Thoracic aorta (tissue), 2 donors: Measurements from ENCODE around the gene APBB3. TPM values are rescaled to one million over a fixed set of nuclear protein-coding genes. Genes with fewer than 3 reads are reported as not detected.

Source experiments
- ATAC-seq: fragments of 150-250 bp; one replicate; pipeline ENCODE4 v1.8.0; 2017; ENCODE audit warnings: low read depth; ENCODE audit not compliant: insufficient number of reproducible peaks, low FRiP score
- DNase-seq: peaks from one replicate; pipeline ENCODE4 v3.0.0-alpha.2; 2020; ENCODE audit warnings: low spot score
- H3K27ac ChIP-seq, 2 donors: fragments of 200-600 bp; sonication (generic); 1 replicate in 1 of 2; 2 replicates in 1 of 2; pipeline ENCODE4 v1.5.1; 2016; ENCODE audit warnings: mild to moderate bottlenecking in 2 of 2, moderate library complexity in 2 of 2
- H3K27me3 ChIP-seq: fragments of 200-600 bp; sonication (generic); replicated peaks from 2 replicates; pipeline ENCODE4 v1.6.0; 2016; ENCODE audit warnings: mild to moderate bottlenecking; ENCODE audit not compliant: insufficient read depth
- H3K36me3 ChIP-seq: fragments of 200-600 bp; sonication (generic); one replicate; pipeline ENCODE4 v1.5.1; 2016
- H3K4me1 ChIP-seq, 2 donors: fragments of 200-600 bp; sonication (generic); 1 replicate in 1 of 2; 2 replicates in 1 of 2; pipeline versions ENCODE4 v1.5.1 to v1.6.0; 2016; ENCODE audit warnings: low read depth in 2 of 2, mild to moderate bottlenecking in 1 of 2; ENCODE audit not compliant: control insufficient read depth in 1 of 2
- H3K4me3 ChIP-seq: fragments of 200-600 bp; sonication (generic); 2 replicates; pipeline ENCODE4 v1.5.1; 2016; ENCODE audit warnings: mild to moderate bottlenecking
- H3K9me3 ChIP-seq: fragments of 200-600 bp; sonication (generic); 2 replicates; pipeline ENCODE4 v1.5.1; 2016
- CTCF ChIP-seq: fragments of 200-600 bp; sonication (generic); IDR thresholded peaks from one replicate; pipeline ENCODE4 v1.5.1; 2019; ENCODE audit warnings: antibody characterized with exemption
- total RNA-seq, 2 donors: library from RNA; depleted of rRNA; stranded (reverse); fragments of >200 nt; gene quantifications; one replicate each; pipeline versions ENCODE4 v1.1.0 to v1.2.3, GENCODE V29; 2016

The APBB3 gene
- total RNA-seq, 2 donors from 2014 or later: 31.3 to 34.9 TPM

- H3K4me1 ChIP-seq: peaks cover 13 to 73% of the 10 kb centered on the region in 2 donors
- H3K27me3 ChIP-seq: no peaks in the 10 kb centered on the region
- H3K9me3 ChIP-seq: no peaks in the 10 kb centered on the region
- no peak for ATAC-seq
- H3K4me3 ChIP-seq: no peak overlapping the region
- peaks cover 13% of the 10 kb centered on the region for H3K36me3 ChIP-seq
- H3K27ac ChIP-seq: no peak overlapping the region
- no peak for DNase-seq
- no peak for TF ChIP-seq CTCF
These were observed 2.3 kb upstream of the APBB3 start for GRCh38 chr5:140566665-140567064.

DNA sequence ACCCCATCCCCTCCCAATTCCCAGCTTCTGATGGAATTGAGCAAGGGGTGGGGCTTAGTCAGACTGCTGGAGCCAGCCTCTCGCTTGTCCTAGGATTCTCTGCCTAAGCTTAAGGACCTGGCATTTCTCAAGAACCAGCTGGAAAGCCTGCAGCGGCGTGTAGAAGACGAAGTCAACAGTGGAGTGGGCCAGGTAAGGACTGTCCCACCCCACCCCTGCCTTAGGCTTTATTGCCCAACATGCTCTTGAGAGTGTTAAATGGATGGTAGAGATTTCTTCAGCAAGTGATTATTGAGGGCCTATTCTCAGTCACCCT, 1.3 kb upstream of the APBB3 start:
- no peak for DNase-seq
- peak overlapping the region; percentile 79 for H3K4me3 ChIP-seq

DNA sequence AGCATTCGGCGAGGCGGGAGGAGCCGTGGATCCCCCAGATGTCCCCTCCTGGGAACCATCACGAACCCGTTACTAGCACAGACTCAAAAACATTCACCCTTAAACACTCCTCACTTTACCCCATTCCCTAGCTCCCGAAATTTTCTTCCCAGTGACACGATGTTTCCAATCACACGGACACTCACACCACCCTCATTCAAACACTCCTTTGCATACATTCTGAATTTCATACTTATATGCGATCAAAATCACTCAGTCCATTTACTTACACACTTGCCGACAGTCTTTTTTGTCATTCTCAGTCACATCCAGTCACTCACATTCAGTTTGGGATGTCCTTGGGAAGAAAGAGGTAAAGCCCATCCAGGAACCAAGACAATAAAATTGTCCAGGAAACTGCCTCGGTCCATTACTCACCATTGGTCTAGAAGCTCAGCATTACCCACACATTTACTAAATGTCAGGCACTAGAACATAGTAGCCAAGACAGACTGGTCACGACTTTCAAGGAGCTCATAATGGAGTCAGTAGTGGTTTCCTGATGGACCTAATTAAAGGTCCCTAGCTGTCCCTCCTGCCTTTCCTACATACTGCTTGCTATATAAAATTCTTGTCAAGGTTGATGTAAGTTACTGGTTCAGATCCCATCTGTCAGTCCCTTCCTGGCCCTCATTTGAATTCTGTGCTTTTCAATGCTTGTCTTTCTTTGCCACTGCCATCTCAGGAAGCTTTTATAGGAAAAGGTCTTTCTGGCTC, 804 bp upstream of the APBB3 start:
- no peak for TF ChIP-seq CTCF
- DNase-seq (no peak), ATAC-seq (no peak)
- Histone ChIP-seq H3K27me3 (no peaks in the 10 kb centered on the region), H3K27ac (peak overlapping the region; percentile 87 to 90), H3K36me3 (peaks cover 13% of the 10 kb centered on the region), H3K4me1 (peaks cover 13 to 70% of the 10 kb centered on the region in 2 donors), H3K9me3 (no peaks in the 10 kb centered on the region), H3K4me3 (peak overlapping the region; percentile 79)

More for the DNA sequence above, 1.3 kb upstream of the APBB3 start:
- peak overlapping the region in 1 of 2 donors; percentile 87 for H3K27ac ChIP-seq
- no peak for TF ChIP-seq CTCF
- no peaks in the 10 kb centered on the region for H3K9me3 ChIP-seq
- H3K27me3 ChIP-seq: no peaks in the 10 kb centered on the region
- H3K4me1 ChIP-seq: peaks cover 13 to 73% of the 10 kb centered on the region in 2 donors
- ATAC-seq: no peak
- H3K36me3 ChIP-seq: peaks cover 13% of the 10 kb centered on the region

DNA sequence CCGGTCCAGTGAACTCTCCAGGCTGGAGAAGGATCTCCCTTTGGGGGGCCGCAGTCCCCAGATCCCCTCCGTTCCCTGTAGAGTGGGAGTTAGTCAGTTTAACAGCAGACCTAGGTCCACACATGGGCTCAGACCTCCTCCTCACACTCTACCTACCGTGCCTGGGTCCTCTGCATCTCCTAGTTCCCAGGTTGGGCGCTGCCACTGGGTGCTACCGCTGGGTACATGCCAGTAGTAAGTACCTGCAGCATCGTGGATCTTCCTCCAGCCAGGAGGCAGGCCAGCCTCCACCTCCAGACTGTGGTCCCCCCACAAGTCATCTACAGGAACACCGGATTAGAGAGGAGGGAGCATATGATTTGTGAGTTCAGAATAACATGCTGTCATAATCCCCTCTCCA, 802 bp downstream of the APBB3 start:
- Histone ChIP-seq H3K4me1 (peaks cover 10 to 55% of the 10 kb centered on the region in 2 donors), H3K9me3 (no peaks in the 10 kb centered on the region), H3K27ac (peak overlapping the region; percentile 87 to 90), H3K4me3 (peak overlapping the region; percentile 79), H3K36me3 (peaks cover 10% of the 10 kb centered on the region), H3K27me3 (no peaks in the 10 kb centered on the region)
- TF ChIP-seq CTCF: no peak
- ATAC-seq: no peak
- DNase-seq: no peak

DNA sequence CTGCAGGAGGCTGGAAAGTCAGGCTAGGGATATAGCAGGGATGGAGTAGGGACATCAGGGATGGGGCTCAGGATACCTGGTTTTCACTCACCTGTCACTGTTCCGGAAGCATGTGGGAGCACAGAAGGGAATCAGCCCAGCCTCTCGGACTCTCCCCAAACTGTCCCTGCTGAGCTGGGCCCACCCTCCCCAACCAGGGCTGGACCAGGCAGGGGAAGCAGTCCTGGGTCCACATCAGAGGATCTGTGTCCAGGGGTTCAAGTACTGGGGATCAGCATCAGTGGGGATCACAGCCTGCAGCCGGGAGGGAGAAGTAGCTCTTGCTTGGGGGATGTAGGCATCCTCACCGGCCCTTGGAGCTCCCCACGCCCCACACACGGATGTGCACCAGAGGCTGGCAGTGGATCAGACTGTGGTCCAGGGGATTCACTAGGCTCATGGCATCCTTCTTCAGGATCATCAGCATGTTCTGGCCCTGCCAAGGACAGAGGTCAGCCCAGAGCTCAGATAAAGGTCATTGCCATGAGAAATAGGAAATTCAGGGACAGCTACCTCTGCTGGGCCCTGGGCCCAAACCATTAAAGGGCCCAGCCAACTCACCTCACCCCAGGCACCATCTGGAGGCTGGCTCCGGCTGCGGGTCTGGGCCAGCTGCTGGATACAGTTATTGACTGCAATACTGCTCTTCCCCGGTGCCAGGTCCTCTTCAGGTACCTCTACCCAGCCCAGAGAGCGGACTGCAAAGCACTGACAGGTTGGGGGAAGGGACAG, 2.5 kb downstream of the APBB3 start:
- peaks cover 7% of the 10 kb centered on the region for H3K36me3 ChIP-seq
- H3K9me3 ChIP-seq: no peaks in the 10 kb centered on the region
- H3K27ac ChIP-seq: no peak overlapping the region
- no peaks in the 10 kb centered on the region for H3K27me3 ChIP-seq
- ATAC-seq (no peak), DNase-seq (no peak)
- no peak for TF ChIP-seq CTCF
- H3K4me3 ChIP-seq: no peak overlapping the region
- peaks cover 10 to 47% of the 10 kb centered on the region in 2 donors for H3K4me1 ChIP-seq
